GM23338 (cell line): ENCODE measurements around the gene PALS2. TPM values are rescaled to one million over a fixed set of nuclear protein-coding genes. Genes with fewer than 3 reads are reported as not detected.

Experiments used
- ATAC-seq: fragments of 200-7000 bp; cut with Tn5 transposase; 3 replicates; pipeline ENCODE4 v1.9.1; 2020
- DNase-seq: peaks from one replicate; pipeline ENCODE4 v3.0.0-alpha.2; 2015; ENCODE audit warnings: low spot score
- H2AFZ ChIP-seq: fragments of 200-600 bp; sonication (generic); 2 replicates; pipeline ENCODE4 v1.8.0; 2016; ENCODE audit warnings: antibody characterized with exemption, mild to moderate bottlenecking, moderate library complexity
- H3F3A ChIP-seq: fragments of 200-600 bp; sonication (generic); replicated peaks from 2 replicates; pipeline ENCODE4 v1.8.0; 2017; ENCODE audit warnings: antibody characterized with exemption, mixed run types, low read depth
- H3K27ac ChIP-seq: fragments of 200-600 bp; sonication (generic); 2 replicates; pipeline ENCODE4 v1.6.1; 2016; ENCODE audit warnings: low read depth
- H3K27me3 ChIP-seq: fragments of 200-600 bp; sonication (generic); 2 replicates; pipeline ENCODE4 v1.8.0; 2016; ENCODE audit warnings: mild to moderate bottlenecking, mixed run types, moderate library complexity; ENCODE audit not compliant: insufficient read depth
- H3K36me3 ChIP-seq: fragments of 200-600 bp; sonication (generic); 2 replicates; pipeline ENCODE4 v1.8.0; 2016; ENCODE audit warnings: mild to moderate bottlenecking; ENCODE audit not compliant: insufficient read depth
- H3K4me1 ChIP-seq: fragments of 200-600 bp; sonication (generic); 2 replicates; pipeline ENCODE4 v1.8.0; 2016; ENCODE audit warnings: mild to moderate bottlenecking, moderate library complexity; ENCODE audit not compliant: insufficient read depth
- H3K4me2 ChIP-seq: fragments of 200-600 bp; sonication (generic); 2 replicates; pipeline ENCODE4 v1.7.1; 2017; ENCODE audit warnings: mixed run types
- H3K4me3 ChIP-seq: fragments of 200-600 bp; sonication (generic); 2 replicates; pipeline ENCODE4 v1.6.1; 2016; ENCODE audit warnings: mixed run types
- H3K79me2 ChIP-seq: fragments of 200-600 bp; sonication (generic); replicated peaks from 2 replicates; pipeline ENCODE4 v1.8.0; 2017; ENCODE audit warnings: mild to moderate bottlenecking; ENCODE audit not compliant: insufficient read depth
- H3K9me2 ChIP-seq: fragments of 200-600 bp; sonication (generic); 2 replicates; pipeline ENCODE4 v1.8.0; 2017; ENCODE audit not compliant: insufficient read depth
- H4K20me1 ChIP-seq: fragments of 200-600 bp; sonication (generic); replicated peaks from 2 replicates; pipeline ENCODE4 v1.8.0; 2017; ENCODE audit warnings: mild to moderate bottlenecking; ENCODE audit not compliant: insufficient read depth
- H3K27ac Mint-ChIP-seq: 2 replicates; pipeline ENCODE4 v1.8.0; 2020; ENCODE audit warnings: inconsistent platforms, mild to moderate bottlenecking, moderate library complexity, mixed read lengths
- H3K27me3 Mint-ChIP-seq: 3 replicates; pipeline ENCODE4 v1.8.0; 2022; ENCODE audit warnings: low read depth, mild to moderate bottlenecking, moderate library complexity, mixed read lengths, inconsistent platforms; ENCODE audit not compliant: insufficient read depth, poor library complexity
- H3K36me3 Mint-ChIP-seq: 3 replicates; pipeline ENCODE4 v1.8.0; 2021; ENCODE audit warnings: low read depth, mild to moderate bottlenecking, inconsistent platforms, moderate library complexity, mixed read lengths
- H3K4me1 Mint-ChIP-seq: 3 replicates; pipeline ENCODE4 v1.8.0; 2020; ENCODE audit warnings: mild to moderate bottlenecking, inconsistent platforms, mixed read lengths
- H3K4me3 Mint-ChIP-seq: 3 replicates; pipeline ENCODE4 v1.8.0; 2021; ENCODE audit warnings: moderate library complexity, mild to moderate bottlenecking, inconsistent platforms, mixed read lengths
- H3K9me3 Mint-ChIP-seq: 3 replicates; pipeline ENCODE4 v1.8.0; 2020; ENCODE audit warnings: moderate library complexity, mild to moderate bottlenecking, inconsistent platforms, mixed read lengths
- CTCF ChIP-seq, 2 experiments: fragments of 200-600 bp in 1 of 2; sonication (generic) in 1 of 2; conservative IDR thresholded peaks; 2 replicates each; pipeline versions ENCODE4 v1.5.1 to v1.6.1; 2016 to 2017; ENCODE audit warnings: antibody characterized with exemption in 2 of 2, low read depth in 2 of 2, mild to moderate bottlenecking in 2 of 2, moderate library complexity in 1 of 2
- JUNB ChIP-seq: IDR thresholded peaks from one replicate; pipeline ENCODE4 v1.6.1; 2016; ENCODE audit warnings: antibody characterized with exemption; ENCODE audit not compliant: unreplicated experiment
- ZNF114 ChIP-seq: fragments of 250-450 bp; sonication (Bioruptor Pico); IDR thresholded peaks from 2 replicates; pipeline ENCODE4 v1.5.0; 2020; ENCODE audit warnings: mild to moderate bottlenecking, moderate library complexity
- ZNF331 ChIP-seq: fragments of 250-450 bp; sonication (Bioruptor Pico); IDR thresholded peaks from 2 replicates; pipeline ENCODE4 v1.5.0; 2020; ENCODE audit warnings: low read depth, mild to moderate bottlenecking, moderate library complexity
- polyA plus RNA-seq: library from polyadenylated mRNA; unstranded; fragments of >200 nt; fragmentation: Nextera tagmentation; extraction: Ambion mirVana; gene quantifications from 2 replicates; pipeline ENCODE4 v1.2.1, GENCODE V29; 2016
- total RNA-seq: library from RNA; depleted of rRNA; stranded (reverse); fragments of >200 nt; shearing (Covaris generic); gene quantifications from 2 replicates; pipeline ENCODE4 v1.2.3, GENCODE V29; 2014
- TF ChIP-seq, protein P1 (sequence below): fragments of 250-450 bp; sonication (Bioruptor Pico); IDR thresholded peaks from 2 replicates; pipeline ENCODE4 v1.5.0; 2020; ENCODE audit warnings: mild to moderate bottlenecking, moderate library complexity

The PALS2 gene
- total and polyA plus RNA-seq, 2 experiments from 2014 or later, result 51.8 to 115 TPM

DNA sequence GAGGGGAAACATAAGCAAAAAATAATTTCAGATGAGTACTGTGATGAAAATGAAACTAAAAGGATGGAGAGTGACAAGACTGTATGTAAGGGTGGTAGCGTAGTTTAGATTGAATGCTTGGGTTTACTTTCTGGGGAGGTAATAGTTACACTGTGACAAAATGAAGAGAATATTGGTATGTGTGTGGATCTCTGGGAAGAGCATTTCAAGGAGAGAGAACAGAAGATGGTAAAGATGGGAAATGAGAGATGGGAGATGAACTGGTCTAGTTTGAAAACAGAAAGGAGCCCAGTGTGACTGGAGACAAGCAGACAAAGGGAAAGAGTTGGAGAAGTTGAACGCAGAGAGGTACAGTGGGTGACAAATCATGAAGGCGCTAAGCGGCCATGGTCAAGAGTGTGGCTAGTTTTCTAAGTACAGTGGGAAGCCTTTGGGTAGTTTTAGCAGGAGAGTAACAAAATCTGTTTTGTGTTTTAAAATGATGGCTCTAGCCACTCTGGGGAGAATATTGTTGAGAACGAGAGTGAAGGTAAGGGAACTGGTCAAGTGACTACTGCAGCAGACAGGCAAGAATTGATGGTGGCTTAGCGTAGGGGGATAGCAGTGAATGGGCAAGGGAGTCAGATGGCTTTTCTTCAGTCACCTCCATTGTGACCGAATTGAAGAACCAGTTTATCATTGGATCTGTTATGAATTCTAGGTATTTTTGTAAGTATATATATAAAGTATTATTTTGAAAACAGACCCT is 22.6 kb downstream of the PALS2 start (continued):
- TF ChIP-seq, protein P1, sequence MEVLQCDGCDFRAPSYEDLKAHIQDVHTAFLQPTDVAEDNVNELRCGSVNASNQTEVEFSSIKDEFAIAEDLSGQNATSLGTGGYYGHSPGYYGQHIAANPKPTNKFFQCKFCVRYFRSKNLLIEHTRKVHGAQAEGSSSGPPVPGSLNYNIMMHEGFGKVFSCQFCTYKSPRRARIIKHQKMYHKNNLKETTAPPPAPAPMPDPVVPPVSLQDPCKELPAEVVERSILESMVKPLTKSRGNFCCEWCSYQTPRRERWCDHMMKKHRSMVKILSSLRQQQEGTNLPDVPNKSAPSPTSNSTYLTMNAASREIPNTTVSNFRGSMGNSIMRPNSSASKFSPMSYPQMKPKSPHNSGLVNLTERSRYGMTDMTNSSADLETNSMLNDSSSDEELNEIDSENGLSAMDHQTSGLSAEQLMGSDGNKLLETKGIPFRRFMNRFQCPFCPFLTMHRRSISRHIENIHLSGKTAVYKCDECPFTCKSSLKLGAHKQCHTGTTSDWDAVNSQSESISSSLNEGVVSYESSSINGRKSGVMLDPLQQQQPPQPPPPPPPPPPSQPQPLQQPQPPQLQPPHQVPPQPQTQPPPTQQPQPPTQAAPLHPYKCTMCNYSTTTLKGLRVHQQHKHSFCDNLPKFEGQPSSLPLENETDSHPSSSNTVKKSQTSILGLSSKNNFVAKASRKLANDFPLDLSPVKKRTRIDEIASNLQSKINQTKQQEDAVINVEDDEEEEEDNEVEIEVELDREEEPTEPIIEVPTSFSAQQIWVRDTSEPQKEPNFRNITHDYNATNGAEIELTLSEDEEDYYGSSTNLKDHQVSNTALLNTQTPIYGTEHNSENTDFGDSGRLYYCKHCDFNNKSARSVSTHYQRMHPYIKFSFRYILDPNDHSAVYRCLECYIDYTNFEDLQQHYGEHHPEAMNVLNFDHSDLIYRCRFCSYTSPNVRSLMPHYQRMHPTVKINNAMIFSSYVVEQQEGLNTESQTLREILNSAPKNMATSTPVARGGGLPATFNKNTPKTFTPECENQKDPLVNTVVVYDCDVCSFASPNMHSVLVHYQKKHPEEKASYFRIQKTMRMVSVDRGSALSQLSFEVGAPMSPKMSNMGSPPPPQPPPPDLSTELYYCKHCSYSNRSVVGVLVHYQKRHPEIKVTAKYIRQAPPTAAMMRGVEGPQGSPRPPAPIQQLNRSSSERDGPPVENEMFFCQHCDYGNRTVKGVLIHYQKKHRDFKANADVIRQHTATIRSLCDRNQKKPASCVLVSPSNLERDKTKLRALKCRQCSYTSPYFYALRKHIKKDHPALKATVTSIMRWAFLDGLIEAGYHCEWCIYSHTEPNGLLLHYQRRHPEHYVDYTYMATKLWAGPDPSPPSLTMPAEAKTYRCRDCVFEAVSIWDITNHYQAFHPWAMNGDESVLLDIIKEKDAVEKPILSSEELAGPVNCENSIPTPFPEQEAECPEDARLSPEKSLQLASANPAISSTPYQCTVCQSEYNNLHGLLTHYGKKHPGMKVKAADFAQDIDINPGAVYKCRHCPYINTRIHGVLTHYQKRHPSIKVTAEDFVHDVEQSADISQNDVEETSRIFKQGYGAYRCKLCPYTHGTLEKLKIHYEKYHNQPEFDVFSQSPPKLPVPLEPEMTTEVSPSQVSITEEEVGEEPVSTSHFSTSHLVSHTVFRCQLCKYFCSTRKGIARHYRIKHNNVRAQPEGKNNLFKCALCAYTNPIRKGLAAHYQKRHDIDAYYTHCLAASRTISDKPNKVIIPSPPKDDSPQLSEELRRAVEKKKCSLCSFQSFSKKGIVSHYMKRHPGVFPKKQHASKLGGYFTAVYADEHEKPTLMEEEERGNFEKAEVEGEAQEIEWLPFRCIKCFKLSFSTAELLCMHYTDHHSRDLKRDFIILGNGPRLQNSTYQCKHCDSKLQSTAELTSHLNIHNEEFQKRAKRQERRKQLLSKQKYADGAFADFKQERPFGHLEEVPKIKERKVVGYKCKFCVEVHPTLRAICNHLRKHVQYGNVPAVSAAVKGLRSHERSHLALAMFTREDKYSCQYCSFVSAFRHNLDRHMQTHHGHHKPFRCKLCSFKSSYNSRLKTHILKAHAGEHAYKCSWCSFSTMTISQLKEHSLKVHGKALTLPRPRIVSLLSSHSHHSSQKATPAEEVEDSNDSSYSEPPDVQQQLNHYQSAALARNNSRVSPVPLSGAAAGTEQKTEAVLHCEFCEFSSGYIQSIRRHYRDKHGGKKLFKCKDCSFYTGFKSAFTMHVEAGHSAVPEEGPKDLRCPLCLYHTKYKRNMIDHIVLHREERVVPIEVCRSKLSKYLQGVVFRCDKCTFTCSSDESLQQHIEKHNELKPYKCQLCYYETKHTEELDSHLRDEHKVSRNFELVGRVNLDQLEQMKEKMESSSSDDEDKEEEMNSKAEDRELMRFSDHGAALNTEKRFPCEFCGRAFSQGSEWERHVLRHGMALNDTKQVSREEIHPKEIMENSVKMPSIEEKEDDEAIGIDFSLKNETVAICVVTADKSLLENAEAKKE, result no peak
- TF ChIP-seq ZNF114 (CRISPR knock-in tag), result no peak
- no peak for TF ChIP-seq CTCF (conservative IDR thresholded peaks at IDR 0.05; ENCODE audit: low read depth in 2 of 2)

- no peak for DNase-seq
- Histone ChIP-seq H3K36me3 (no peaks in the 10 kb centered on the region), H3K9me2 (no peaks in the 10 kb centered on the region), H3K4me1 (peaks cover 21% of the 10 kb centered on the region; the same call in 1 of the 2 replicates), H2AFZ (no peak overlapping the region), H3K27me3 (no peaks in the 10 kb centered on the region), H3K79me2 (peaks cover 98% of the 10 kb centered on the region), H4K20me1 (peaks cover 34% of the 10 kb centered on the region), H3K4me2 (no peak overlapping the region), H3K4me3 (no peak overlapping the region), H3K27ac (no peak overlapping the region), H3F3A (no peaks in the 10 kb centered on the region)
- H3K27ac Mint-ChIP-seq, result no peak overlapping the region
- no peaks in the 10 kb centered on the region for H3K27me3 Mint-ChIP-seq
- no peak for ATAC-seq
- no peaks in the 10 kb centered on the region; the same call in 2 of the 3 replicates for H3K9me3 Mint-ChIP-seq
- H3K36me3 Mint-ChIP-seq, result peaks cover 12% of the 10 kb centered on the region
- H3K4me3 Mint-ChIP-seq, result no peak overlapping the region
- H3K4me1 Mint-ChIP-seq, result peaks cover 12% of the 10 kb centered on the region
- TF ChIP-seq, protein P1, result no peak
- TF ChIP-seq JUNB, result no peak
- no peak for TF ChIP-seq ZNF331 (CRISPR knock-in tag)
These were observed 23.8 kb downstream of the PALS2 start for GRCh38 chr7:24597014-24597413.
